ENCODE measurements around the gene WDR43. TPM values are rescaled to one million over a fixed set of nuclear protein-coding genes. Genes with fewer than 3 reads are reported as not detected.

Gene WDR43
- total and polyA plus RNA-seq, 7 donors, result 8.4 to 45.3 (median 24.9) TPM

DNA sequence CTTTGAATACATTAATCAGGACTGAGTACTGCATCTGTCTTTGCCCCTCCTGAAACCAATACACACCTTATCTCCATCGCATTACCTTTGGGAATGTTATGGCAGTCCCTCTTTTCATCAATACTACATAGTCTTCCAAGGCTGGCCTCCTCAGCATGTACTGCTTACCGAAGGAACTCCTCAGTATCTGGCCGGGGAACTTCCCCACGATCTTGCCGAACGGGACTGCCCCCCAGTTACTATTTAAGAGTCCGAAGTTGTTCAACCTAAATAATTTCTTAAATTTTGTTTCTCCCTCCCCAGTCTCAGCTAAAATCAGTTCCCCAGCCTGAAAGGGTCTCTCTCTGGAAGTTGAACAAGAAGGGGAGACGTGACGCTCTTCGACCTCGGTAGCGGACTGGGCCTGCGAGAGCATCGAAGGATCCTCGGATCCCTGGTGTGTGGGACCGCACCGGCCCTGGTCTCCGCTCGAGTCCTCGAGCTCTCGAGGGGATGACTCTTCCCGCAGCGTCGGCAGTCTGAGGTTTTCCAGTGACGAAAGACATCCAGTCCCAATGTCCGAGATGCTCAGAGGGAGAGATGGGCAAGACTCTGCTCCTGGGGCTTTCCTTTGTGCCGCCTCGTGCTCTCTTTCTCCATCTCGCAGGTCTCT, 24.8 kb upstream of the WDR43 start:
- Histone ChIP-seq H3K4me3 (peak overlapping the region; percentile 75 to 93 (median 89)), H3K27ac (peak overlapping the region; percentile 81 to 88 (median 84)), H3K27me3 (no peaks in the 10 kb centered on the region), H3K36me3 (no peaks in the 10 kb centered on the region), H3K9me3 (no peaks in the 10 kb centered on the region), H3K4me1 (peaks cover 0 to 42% (median 32%) of the 10 kb centered on the region in 4 donors)
- peak; percentile 66 for DNase-seq
- intact Hi-C loops (cut with DNase I), result loop anchor here (1.0 to 5.0 kb wide), 3 partner anchors 25 to 117 kb away; partner anchors contain the start of genes PPP1CB, SPDYA and WDR43
- WGBS, 2 donors, result 0% methylated on average over 29 of the region's 29 CpGs
- TF ChIP-seq EP300 (IDR thresholded peaks at IDR 0.05), result no peak
- no peak for TF ChIP-seq POLR2AphosphoS5 (IDR thresholded peaks at IDR 0.05)

DNA sequence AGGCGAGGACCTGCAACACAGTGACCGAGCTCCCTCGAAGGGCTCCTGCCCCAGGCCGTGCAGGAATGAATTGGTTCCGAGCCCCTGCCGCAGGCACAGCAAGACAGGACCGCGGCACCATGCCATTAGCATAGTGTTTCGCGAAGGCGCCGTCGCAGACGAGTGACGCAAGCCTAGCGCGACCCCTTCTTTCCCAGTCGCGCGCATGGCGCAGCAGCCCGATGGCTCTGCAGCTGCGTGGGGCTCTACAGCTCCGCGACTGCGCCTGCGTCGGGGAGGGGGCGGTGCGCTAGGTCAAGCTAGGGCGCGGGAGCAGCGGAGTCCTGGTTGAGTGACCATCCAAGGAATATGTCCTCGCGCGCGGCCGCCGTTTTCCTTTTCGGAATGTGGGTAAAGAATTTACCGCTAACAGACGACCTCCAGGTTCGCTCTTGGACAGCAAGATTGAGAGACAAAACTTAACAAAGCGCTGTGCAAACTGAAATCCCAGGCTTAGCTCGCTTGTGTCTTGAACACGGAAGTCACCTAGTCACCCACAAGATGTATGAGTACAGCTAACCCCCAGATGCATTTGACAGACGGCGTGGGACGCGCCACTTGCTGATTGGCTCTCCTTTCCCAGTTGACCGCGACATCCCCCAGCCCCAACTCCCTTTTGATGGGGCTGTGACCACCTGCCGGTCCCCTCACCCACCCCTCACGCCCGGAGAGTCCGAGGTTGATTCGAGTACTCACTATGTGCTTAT, 24.1 kb upstream of the WDR43 start, which contains the start of gene TRMT61B:
Gene TRMT61B, minus strand, starts transcription at position 164 of the 746 bp plus-strand sequence. Its CDS starts 32 bp downstream, at position 132.
- TF ChIP-seq, protein P1, sequence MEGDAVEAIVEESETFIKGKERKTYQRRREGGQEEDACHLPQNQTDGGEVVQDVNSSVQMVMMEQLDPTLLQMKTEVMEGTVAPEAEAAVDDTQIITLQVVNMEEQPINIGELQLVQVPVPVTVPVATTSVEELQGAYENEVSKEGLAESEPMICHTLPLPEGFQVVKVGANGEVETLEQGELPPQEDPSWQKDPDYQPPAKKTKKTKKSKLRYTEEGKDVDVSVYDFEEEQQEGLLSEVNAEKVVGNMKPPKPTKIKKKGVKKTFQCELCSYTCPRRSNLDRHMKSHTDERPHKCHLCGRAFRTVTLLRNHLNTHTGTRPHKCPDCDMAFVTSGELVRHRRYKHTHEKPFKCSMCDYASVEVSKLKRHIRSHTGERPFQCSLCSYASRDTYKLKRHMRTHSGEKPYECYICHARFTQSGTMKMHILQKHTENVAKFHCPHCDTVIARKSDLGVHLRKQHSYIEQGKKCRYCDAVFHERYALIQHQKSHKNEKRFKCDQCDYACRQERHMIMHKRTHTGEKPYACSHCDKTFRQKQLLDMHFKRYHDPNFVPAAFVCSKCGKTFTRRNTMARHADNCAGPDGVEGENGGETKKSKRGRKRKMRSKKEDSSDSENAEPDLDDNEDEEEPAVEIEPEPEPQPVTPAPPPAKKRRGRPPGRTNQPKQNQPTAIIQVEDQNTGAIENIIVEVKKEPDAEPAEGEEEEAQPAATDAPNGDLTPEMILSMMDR (IDR thresholded peaks at IDR 0.05), result no peak
- TF ChIP-seq POLR2A (IDR thresholded peaks at IDR 0.05) (peak; percentile 9 to 58), POLR2AphosphoS5 (IDR thresholded peaks at IDR 0.05) (peak; percentile 76 to 93 (median 88)), EP300 (IDR thresholded peaks at IDR 0.05) (peak in 2 of 4 donors; percentile 12 to 64)
- Histone ChIP-seq H3K27ac (peak within 1 kb of the TSS; percentile 81 to 88 (median 84)), H3K4me1 (peaks cover 0 to 41% (median 29%) of the 10 kb centered on the region in 4 donors), H3K36me3 (no peaks in the 10 kb centered on the region), H3K9me3 (no peaks in the 10 kb centered on the region), H3K4me3 (peak within 1 kb of the TSS; percentile 75 to 93 (median 89)), H3K27me3 (no peaks in the 10 kb centered on the region)
- DNase-seq, result peak; percentile 97
- 0% methylated on average over 57 of the region's 57 CpGs for whole genome bisulfite sequencing, 2 donors
- intact Hi-C loops (cut with DNase I), result loop anchor here (1.0 to 5.0 kb wide), 3 partner anchors 24 to 118 kb away; partner anchors contain the start of genes PPP1CB, SPDYA and WDR43

DNA sequence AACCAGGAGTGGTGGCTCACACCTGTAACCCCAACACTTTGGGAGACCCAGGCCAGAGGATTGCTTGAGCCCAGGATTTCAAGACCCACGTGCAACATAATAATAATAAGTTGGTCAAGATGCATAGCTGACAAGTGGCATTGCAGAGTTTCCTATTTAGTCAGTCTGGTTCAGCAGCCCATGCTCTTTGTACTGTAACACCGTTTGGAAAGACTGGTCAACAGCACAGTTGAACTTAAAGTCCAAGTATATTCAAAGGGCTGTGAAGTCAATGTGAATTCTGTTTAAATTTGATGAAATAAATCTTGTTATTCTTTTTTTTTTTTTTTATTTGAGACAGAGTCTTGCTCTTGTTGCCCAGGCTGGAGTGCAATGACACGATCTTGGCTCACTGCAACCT, 22.8 kb upstream of the WDR43 start:
- no peak for DNase-seq
- TF ChIP-seq POLR2A (IDR thresholded peaks at IDR 0.05) (no peak), EP300 (IDR thresholded peaks at IDR 0.05) (no peak), POLR2AphosphoS5 (IDR thresholded peaks at IDR 0.05) (no peak)
- TF ChIP-seq, protein P1 (IDR thresholded peaks at IDR 0.05), result no peak
- no peaks in the 10 kb centered on the region for H3K9me3 ChIP-seq
- intact Hi-C loops (cut with DNase I), result loop anchor here (5.0 kb wide), 2 partner anchors 59 to 119 kb away; partner anchors contain the start of genes PPP1CB and SPDYA
- H3K27ac ChIP-seq, result no peak overlapping the region
- H3K36me3 ChIP-seq, result no peaks in the 10 kb centered on the region
- H3K4me3 ChIP-seq, result no peak overlapping the region
- 78 to 86% methylated on average over 3 of the region's 3 CpGs for WGBS, 2 donors
- no peaks in the 10 kb centered on the region for H3K27me3 ChIP-seq
- H3K4me1 ChIP-seq, result peaks cover 0 to 36% (median 27%) of the 10 kb centered on the region in 4 donors

DNA sequence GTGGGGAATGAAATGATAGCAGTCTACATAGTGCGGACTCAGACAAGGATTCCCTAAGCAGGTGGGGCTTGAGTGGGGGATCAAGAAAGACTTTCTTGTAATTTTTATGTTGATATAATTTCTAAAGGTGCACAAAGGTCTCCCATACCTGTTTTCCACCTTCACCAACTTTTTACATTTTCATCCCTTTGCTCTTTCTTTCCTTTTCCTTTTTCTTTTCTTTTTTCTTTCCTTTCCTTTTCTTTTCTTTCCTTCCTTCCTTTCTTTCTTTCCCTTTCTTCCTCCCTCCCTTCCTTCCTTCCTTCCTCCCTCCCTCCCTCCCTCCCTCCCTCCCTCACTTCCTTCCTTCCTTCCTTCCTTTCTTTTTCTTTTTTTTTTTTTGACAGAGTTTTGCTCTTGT, 14.3 kb upstream of the WDR43 start:
- Histone ChIP-seq H3K9me3 (no peaks in the 10 kb centered on the region), H3K4me3 (no peak overlapping the region), H3K27ac (no peak overlapping the region), H3K27me3 (peaks cover 0 to 7% (median 0%) of the 10 kb centered on the region in 3 donors), H3K4me1 (no peaks in the 10 kb centered on the region), H3K36me3 (no peaks in the 10 kb centered on the region)
- TF ChIP-seq POLR2AphosphoS5 (IDR thresholded peaks at IDR 0.05) (no peak), POLR2A (IDR thresholded peaks at IDR 0.05) (no peak), EP300 (IDR thresholded peaks at IDR 0.05) (no peak)
- TF ChIP-seq, protein P1 (IDR thresholded peaks at IDR 0.05), result no peak
- intact Hi-C loops (cut with DNase I), result no loop called here
- no peak for DNase-seq
- WGBS, 2 donors, result 83 to 91% methylated on average over 1 of the region's 1 CpG

DNA sequence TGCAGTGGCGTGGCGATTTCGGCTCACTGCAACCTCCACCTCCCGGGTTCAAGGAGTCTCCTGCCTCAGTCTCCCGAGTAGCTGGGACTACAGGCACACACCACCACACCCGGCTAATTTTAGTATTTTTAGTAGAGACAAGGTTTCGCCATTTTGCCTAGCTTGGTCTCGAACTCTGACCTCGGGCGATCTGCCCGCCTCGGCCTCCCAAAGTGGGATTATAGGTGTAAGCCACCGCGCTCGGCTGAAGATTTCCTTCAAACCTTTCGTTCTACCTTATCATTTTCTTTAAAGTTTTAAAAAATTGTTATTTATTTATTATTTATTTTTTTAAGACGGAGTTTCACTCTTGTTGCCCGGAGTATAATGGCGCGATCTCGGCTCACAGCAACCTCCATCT, 979 bp upstream of the WDR43 start:
- H3K4me1 ChIP-seq, result peaks cover 0 to 37% (median 27%) of the 10 kb centered on the region in 4 donors
- no peak overlapping the region for H3K27ac ChIP-seq
- H3K27me3 ChIP-seq, result no peaks in the 10 kb centered on the region
- DNase-seq, result no peak
- H3K36me3 ChIP-seq, result no peaks in the 10 kb centered on the region
- WGBS, 2 donors, result 95 to 96% methylated on average over 21 of the region's 21 CpGs
- no peaks in the 10 kb centered on the region for H3K9me3 ChIP-seq
- intact Hi-C loops (cut with DNase I), result loop anchor here (10.0 kb wide), 1 partner anchor 329 kb away; no protein-coding TSS in a partner anchor
- TF ChIP-seq POLR2AphosphoS5 (IDR thresholded peaks at IDR 0.05), result no peak
- no peak for TF ChIP-seq EP300 (IDR thresholded peaks at IDR 0.05)
- TF ChIP-seq, protein P1 (IDR thresholded peaks at IDR 0.05), result no peak
- TF ChIP-seq POLR2A (IDR thresholded peaks at IDR 0.05), result no peak
- H3K4me3 ChIP-seq, result no peak overlapping the region

Data from sigmoid colon (tissue), 7 donors.